HFF-Myc (cell line): ENCODE measurements around the gene CIPC.

Source experiments
- DNase-seq: peaks from one replicate; pipeline ENCODE4 v3.0.0-alpha.2; 2011; ENCODE audit warnings: low read depth; ENCODE audit errors: extremely low read depth
- H3K4me3 ChIP-seq: replicated peaks from 2 replicates; pipeline ENCODE4 v1.5.1; 2011; ENCODE audit warnings: low read depth, mild to moderate bottlenecking, control low read depth, low read length
- CTCF ChIP-seq: IDR thresholded peaks from 2 replicates; pipeline ENCODE4 v1.5.1; 2012; ENCODE audit warnings: mild to moderate bottlenecking, low read depth, low read length, control low read depth; ENCODE audit errors: missing control alignments

Gene CIPC

DNA sequence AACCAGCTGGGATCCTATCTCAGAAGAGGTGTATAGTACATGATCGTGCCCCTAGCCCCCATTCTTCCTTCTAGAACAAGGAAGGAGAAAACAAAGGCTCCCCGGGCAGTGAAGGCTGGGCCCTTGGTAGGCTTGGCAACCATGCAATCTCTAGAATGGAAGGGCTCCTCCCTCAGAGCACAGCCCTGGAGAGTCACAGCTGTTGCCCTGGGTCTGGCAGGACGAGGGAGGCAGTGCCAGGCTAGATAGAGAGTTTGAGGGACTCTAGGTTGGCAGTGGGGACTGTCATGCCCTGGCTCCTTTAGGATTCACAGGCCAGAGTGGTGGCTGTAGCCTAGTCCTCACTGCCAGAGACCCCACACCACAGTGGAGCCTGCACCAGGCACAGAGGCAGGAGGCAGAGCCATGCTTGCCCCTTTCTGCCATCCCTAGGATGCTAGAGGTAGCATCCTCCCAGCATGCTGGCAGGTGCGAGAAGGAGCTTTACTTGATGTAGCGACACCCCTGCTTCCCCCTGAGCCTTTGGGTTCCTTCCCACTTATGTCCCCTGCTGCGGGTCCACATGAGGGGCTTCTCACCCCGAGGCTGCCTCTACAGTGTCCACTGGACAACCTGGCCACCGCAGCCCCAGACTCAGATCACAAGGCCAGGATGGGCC, 33.4 kb upstream of the CIPC start:
- DNase-seq, result no peak
- TF ChIP-seq CTCF, result no peak
- no peak overlapping the region for H3K4me3 ChIP-seq

DNA sequence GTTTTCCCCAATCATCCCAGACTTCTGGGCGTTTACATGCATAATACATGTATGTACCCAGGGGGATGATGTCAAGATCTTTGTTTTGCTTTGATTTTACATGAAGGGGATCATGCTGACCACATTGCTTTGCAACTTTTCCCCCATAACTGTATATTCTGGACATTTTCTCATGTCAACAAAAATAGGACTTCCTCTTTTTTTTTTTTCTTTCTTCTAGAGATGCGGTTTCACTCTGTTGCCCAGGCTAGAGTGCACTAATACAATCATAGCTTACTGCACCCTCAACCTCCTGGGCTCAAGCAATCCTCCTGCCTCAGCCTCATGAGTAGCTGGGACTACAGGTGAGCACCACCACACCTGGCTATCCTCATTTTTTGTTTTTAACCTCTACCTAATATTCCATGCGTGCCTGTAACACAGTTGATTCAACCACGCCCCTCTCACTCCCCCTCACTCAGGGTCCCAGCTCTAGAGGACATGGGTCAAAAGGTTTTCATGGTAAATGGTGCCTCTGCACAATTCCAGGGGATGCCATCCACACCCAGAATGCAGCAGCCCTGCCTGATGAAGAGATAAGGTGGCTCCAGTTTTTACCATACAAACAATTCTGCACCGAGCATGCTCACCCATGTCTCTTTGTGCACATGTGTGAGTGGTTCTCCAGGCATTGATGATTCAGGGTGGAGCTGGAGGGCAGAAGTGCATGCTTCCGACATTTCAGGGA, 32.0 kb upstream of the CIPC start:
- DNase-seq, result no peak
- no peak for TF ChIP-seq CTCF
- H3K4me3 ChIP-seq, result no peak overlapping the region

DNA sequence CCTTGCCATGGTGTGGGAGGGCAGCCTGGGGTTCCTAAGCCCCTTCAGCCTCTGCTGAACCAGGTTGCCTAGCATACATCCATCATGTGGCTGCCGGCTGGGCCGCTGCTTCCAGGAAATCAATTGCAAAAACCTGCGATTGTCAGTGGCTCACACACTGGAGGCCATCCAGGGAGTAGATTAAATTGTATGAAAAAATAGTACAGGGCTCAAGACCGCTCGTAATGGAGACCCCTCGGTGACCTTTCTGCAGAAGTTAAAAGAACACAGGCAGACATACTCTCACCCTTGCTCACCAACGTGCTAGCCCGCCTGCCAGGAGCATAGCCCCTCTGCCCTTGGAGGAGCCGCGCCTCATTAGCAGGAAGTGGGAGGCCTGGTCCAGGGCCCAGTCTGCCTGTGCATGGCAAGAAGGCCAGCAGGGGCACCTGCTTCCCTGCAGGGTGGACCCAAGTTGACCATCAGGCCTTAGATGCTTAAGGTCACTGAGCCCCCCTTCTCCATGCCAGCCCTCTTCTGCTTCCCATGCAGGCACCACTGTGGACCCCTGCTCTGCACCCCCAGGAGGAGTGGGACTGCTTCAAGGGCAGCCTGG, 31.4 kb upstream of the CIPC start:
- no peak overlapping the region for H3K4me3 ChIP-seq
- DNase-seq, result no peak
- TF ChIP-seq CTCF, result no peak

DNA sequence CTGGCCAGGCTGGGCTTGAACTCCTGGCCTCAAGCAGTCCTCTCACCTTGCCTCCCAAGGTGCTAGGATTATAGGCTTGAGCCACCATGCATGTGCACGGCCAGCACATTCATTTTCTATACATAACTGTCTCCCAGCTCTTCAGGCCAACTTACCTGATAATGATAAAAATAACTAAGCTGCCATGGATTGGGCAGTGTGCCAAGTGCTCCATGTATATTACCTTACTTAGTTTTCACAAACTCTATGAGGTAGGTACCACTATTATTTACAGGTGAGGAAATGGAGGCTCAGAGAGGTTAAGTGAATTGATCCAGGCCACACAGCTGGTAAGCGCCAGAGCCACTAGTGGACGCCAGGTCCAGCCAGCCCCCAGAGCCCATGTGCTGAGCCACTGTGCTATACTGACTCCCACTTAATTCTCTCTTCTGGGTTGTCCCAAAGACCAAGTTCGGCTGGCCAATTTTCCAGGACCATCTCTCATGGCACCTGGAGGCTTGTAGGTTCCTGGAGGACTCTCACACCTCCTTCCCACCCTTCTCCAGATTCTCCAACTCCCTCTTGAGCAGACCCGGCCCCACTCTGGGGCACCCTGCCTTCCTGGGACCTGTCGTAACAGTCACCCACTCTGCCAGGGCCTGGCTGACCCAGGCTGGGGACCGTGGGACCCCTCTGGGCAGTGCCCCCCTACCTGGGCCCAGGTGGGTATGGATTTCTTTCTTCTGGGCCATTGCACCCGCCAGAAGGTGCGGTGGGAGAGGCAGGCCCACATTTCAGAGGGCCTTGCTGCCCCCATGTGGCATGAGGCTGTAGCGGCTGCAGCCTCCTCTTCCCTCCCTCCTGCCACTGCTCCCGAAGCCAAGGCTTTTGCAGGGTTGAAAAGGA, 30.2 kb upstream of the CIPC start:
- TF ChIP-seq CTCF, result peak; percentile 91
- H3K4me3 ChIP-seq, result no peak overlapping the region
- DNase-seq, result no peak

DNA sequence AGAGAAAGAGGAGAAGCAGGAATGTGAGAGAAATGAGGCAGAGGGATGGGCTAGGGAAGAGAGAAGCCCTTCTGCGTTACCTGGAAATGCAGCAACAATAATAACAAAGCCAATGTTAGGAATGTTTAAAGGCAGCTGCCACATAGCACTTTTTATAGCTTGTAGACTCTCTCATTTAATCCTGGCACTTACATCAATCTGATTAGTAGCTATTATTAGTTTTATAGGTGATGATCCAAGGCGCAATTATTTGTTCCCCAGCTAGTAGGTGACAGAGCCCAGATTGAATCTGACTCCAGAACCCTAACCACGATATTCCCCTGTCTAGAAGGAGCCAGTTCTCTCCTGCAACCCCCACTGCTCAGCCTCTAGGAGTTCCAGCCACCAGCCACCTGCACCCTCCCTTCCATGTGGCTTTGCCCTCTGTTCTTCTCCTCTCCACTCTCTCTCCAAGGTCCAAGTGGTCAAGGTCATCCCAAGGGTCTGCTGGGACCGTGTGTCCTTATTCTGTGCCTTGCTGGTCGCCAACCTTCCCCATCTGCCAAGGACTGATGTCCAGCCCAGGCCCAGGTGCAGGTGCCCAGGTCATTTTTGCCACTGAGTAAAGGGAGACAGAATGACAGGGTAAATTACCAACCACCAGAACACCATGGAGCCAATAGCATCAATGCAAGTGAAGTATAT, 29.4 kb upstream of the CIPC start:
- H3K4me3 ChIP-seq, result no peak overlapping the region
- no peak for DNase-seq
- TF ChIP-seq CTCF, result no peak

GRCh38 chr14:77069551-77069950, 28.5 kb upstream of the CIPC start:
- H3K4me3 ChIP-seq, result no peak overlapping the region
- TF ChIP-seq CTCF, result no peak
- no peak for DNase-seq
